DOHH2 (cell line): ENCODE results near the gene ZBTB9.

ENCODE experiments used
- H3F3A ChIP-seq: fragments of 200-600 bp; sonication (generic), shearing (Covaris generic); 2 replicates; pipeline ENCODE4 v1.6.0; 2016; ENCODE audit warnings: antibody characterized with exemption, mild to moderate bottlenecking; ENCODE audit not compliant: control insufficient read depth, insufficient read depth
- H3K27ac ChIP-seq: fragments of 200-600 bp; sonication (generic); 2 replicates; pipeline ENCODE4 v1.5.1; 2014; ENCODE audit warnings: low read depth, mild to moderate bottlenecking, low read length, moderate library complexity
- H3K27me3 ChIP-seq: fragments of 200-600 bp; sonication (generic); 2 replicates; pipeline ENCODE4 v1.6.1; 2014; ENCODE audit warnings: mild to moderate bottlenecking, low read length, mixed read lengths; ENCODE audit not compliant: control insufficient read depth
- H3K36me3 ChIP-seq: fragments of 200-600 bp; sonication (generic); 2 replicates; pipeline ENCODE4 v1.6.1; 2014; ENCODE audit warnings: mild to moderate bottlenecking, low read length, moderate library complexity, mixed read lengths; ENCODE audit not compliant: control insufficient read depth
- H3K4me1 ChIP-seq: fragments of 200-600 bp; sonication (generic); 2 replicates; pipeline ENCODE4 v1.6.1; 2014; ENCODE audit warnings: mild to moderate bottlenecking, low read length, mixed read lengths; ENCODE audit not compliant: control insufficient read depth
- H3K4me2 ChIP-seq: fragments of 200-600 bp; sonication (generic); 2 replicates; pipeline ENCODE4 v1.6.0; 2014; ENCODE audit warnings: mild to moderate bottlenecking, low read length, moderate library complexity
- H3K4me3 ChIP-seq: fragments of 200-600 bp; sonication (generic); 2 replicates; pipeline ENCODE4 v1.5.1; 2014; ENCODE audit warnings: mild to moderate bottlenecking, low read length, mixed read lengths
- H3K79me2 ChIP-seq: fragments of 200-600 bp; sonication (generic); 2 replicates; pipeline ENCODE4 v1.6.1; 2014; ENCODE audit warnings: mild to moderate bottlenecking, low read length, mixed read lengths; ENCODE audit not compliant: control insufficient read depth
- H3K9me2 ChIP-seq: fragments of 200-600 bp; sonication (generic); replicated peaks from 2 replicates; pipeline ENCODE4 v1.6.1; 2014; ENCODE audit warnings: mild to moderate bottlenecking, low read length, mixed read lengths; ENCODE audit not compliant: control insufficient read depth
- H3K9me3 ChIP-seq: fragments of 200-600 bp; sonication (generic); 2 replicates; pipeline ENCODE4 v1.6.1; 2014; ENCODE audit warnings: antibody characterized with exemption, low read length, mixed read lengths; ENCODE audit not compliant: control insufficient read depth, insufficient read depth
- H4K20me1 ChIP-seq: fragments of 200-600 bp; sonication (generic); 2 replicates; pipeline ENCODE4 v1.6.0; 2014; ENCODE audit warnings: low read depth, mild to moderate bottlenecking, antibody characterized with exemption, low read length, moderate library complexity; ENCODE audit not compliant: control insufficient read depth, insufficient read depth
- EZH2phosphoT487 ChIP-seq: fragments of 200-600 bp; sonication (generic); IDR thresholded peaks from 2 replicates; pipeline ENCODE4 v1.6.1; 2017; ENCODE audit warnings: borderline replicate concordance, mild to moderate bottlenecking, antibody characterized with exemption, low read length, moderate library complexity, mixed read lengths
- TF ChIP-seq, protein P1 (sequence below): fragments of 200-600 bp; sonication (generic); IDR thresholded peaks from one replicate; pipeline ENCODE4 v1.5.1; 2014; ENCODE audit warnings: antibody characterized with exemption, mild to moderate bottlenecking, low read depth, low read length; ENCODE audit not compliant: poor library complexity, severe bottlenecking

ZBTB9 gene

GRCh38 chr6:33421344-33421643, 33.1 kb upstream of the ZBTB9 start:
- Histone ChIP-seq H4K20me1 (no peaks in the 10 kb centered on the region; the same call in 1 of the 2 replicates), H3K79me2 (peaks cover 25% of the 10 kb centered on the region), H3K9me3 (no peaks in the 10 kb centered on the region), H3K9me2 (no peaks in the 10 kb centered on the region), H3F3A (peaks cover 8% of the 10 kb centered on the region), H3K27me3 (peaks cover 5% of the 10 kb centered on the region; the same call in 1 of the 2 replicates), H3K4me3 (no peak overlapping the region), H3K4me2 (no peak overlapping the region), H3K4me1 (peaks cover 35% of the 10 kb centered on the region), H3K36me3 (peaks cover 6% of the 10 kb centered on the region), H3K27ac (no peak overlapping the region)
- no peak for TF ChIP-seq EZH2phosphoT487
- TF ChIP-seq, protein P1, sequence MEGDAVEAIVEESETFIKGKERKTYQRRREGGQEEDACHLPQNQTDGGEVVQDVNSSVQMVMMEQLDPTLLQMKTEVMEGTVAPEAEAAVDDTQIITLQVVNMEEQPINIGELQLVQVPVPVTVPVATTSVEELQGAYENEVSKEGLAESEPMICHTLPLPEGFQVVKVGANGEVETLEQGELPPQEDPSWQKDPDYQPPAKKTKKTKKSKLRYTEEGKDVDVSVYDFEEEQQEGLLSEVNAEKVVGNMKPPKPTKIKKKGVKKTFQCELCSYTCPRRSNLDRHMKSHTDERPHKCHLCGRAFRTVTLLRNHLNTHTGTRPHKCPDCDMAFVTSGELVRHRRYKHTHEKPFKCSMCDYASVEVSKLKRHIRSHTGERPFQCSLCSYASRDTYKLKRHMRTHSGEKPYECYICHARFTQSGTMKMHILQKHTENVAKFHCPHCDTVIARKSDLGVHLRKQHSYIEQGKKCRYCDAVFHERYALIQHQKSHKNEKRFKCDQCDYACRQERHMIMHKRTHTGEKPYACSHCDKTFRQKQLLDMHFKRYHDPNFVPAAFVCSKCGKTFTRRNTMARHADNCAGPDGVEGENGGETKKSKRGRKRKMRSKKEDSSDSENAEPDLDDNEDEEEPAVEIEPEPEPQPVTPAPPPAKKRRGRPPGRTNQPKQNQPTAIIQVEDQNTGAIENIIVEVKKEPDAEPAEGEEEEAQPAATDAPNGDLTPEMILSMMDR: no peak

GRCh38 chr6:33423777-33424176, 30.6 kb upstream of the ZBTB9 start:
- H3K9me2 ChIP-seq: no peaks in the 10 kb centered on the region
- peaks cover 5% of the 10 kb centered on the region; the same call in 1 of the 2 replicates for H3K27me3 ChIP-seq
- no peaks in the 10 kb centered on the region for H4K20me1 ChIP-seq
- no peaks in the 10 kb centered on the region for H3K36me3 ChIP-seq
- H3K4me3 ChIP-seq: no peak overlapping the region
- no peak overlapping the region for H3K4me2 ChIP-seq
- peaks cover 17% of the 10 kb centered on the region for H3F3A ChIP-seq
- peaks cover 36% of the 10 kb centered on the region for H3K4me1 ChIP-seq
- no peaks in the 10 kb centered on the region for H3K9me3 ChIP-seq
- TF ChIP-seq EZH2phosphoT487: no peak
- TF ChIP-seq, protein P1: no peak
- no peak overlapping the region for H3K27ac ChIP-seq
- H3K79me2 ChIP-seq: peaks cover 24% of the 10 kb centered on the region

- Histone ChIP-seq H3K27me3 (peaks cover 5% of the 10 kb centered on the region; the same call in 1 of the 2 replicates), H4K20me1 (no peaks in the 10 kb centered on the region), H3K4me2 (peak overlapping the region; percentile 93), H3F3A (peaks cover 30% of the 10 kb centered on the region), H3K36me3 (no peaks in the 10 kb centered on the region), H3K79me2 (peaks cover 37% of the 10 kb centered on the region), H3K4me3 (peak overlapping the region; percentile 81), H3K9me3 (no peaks in the 10 kb centered on the region), H3K9me2 (no peaks in the 10 kb centered on the region), H3K4me1 (peaks cover 38% of the 10 kb centered on the region), H3K27ac (peak overlapping the region; percentile 91)
- no peak for TF ChIP-seq EZH2phosphoT487
- TF ChIP-seq, protein P1: no peak
These were observed 29.3 kb upstream of the ZBTB9 start for GRCh38 chr6:33424855-33425667.
